GM18951 (cell line): Measurements from ENCODE around the gene TCF25.

Experiments
- POLR2A ChIP-seq: IDR thresholded peaks from 4 replicates; pipeline ENCODE4 v1.6.1; 2011; ENCODE audit warnings: mild to moderate bottlenecking; ENCODE audit not compliant: insufficient read length, insufficient read depth; ENCODE audit errors: extremely low read depth
- in situ Hi-C: fragments of 300-500 bp; cut with MboI; formaldehyde crosslinking; loops from one replicate; pipeline ENCODE4 v1.12.0; 2022; ENCODE audit warnings: low sequenced_read_pairs, mixed read lengths, inconsistent platforms; ENCODE audit not compliant: unreplicated experiment

Gene TCF25

GRCh38 chr16:89880477-89881367, 7.3 kb downstream of the TCF25 start:
- no peak for TF ChIP-seq POLR2A
- in situ Hi-C loops, result no loop called here

DNA sequence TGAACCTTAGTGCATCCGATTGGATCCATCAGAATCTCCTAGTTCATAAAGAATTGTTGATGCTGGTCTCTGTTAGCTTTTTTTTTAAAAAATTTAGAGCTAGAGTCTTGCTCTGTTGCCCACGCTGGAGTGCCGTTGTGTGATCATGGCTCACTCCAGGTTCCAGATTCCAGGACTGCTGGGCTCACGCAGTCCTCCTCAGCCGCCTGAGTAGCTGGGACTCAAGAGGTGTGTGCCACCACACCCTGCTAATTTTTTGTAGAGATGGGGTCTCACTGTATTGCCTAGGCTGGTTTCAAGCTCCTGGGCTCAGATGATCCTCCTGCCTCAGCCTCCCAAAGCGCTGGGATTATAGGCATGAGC, 8.0 kb downstream of the TCF25 start:
- no peak for TF ChIP-seq POLR2A
- in situ Hi-C loops, result no loop called here

- TF ChIP-seq POLR2A, result no peak
- in situ Hi-C loops, result no loop called here
Measured at GRCh38 chr16:89883346-89884040, 10.1 kb downstream of the TCF25 start.

DNA sequence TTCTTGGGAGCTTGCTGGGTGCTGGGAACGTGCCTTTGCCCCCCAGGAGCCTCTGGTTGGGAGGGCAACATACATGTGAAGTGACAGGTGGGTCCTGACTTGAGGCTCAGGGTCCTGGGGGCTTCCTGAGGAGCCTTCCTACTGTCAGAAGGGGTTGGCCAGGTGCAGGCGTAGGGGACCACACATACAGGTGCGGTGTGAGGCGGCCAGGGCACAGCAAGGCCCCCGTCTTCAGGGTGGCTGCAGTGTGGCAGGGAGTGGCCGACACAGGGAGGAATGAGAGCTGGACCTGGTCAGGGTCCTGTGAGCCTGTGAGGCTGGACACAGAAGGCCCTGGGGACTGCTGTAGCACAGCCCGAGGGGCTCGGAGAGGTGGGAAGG, 10.6 kb downstream of the TCF25 start:
- no peak for TF ChIP-seq POLR2A
- in situ Hi-C loops, result no loop called here

- TF ChIP-seq POLR2A, result no peak
- in situ Hi-C loops, result no loop called here
Measured at GRCh38 chr16:89887243-89887642, 13.9 kb downstream of the TCF25 start.

- in situ Hi-C loops, result no loop called here
- TF ChIP-seq POLR2A, result no peak
Measured at GRCh38 chr16:89890200-89890599, 16.8 kb downstream of the TCF25 start.

DNA sequence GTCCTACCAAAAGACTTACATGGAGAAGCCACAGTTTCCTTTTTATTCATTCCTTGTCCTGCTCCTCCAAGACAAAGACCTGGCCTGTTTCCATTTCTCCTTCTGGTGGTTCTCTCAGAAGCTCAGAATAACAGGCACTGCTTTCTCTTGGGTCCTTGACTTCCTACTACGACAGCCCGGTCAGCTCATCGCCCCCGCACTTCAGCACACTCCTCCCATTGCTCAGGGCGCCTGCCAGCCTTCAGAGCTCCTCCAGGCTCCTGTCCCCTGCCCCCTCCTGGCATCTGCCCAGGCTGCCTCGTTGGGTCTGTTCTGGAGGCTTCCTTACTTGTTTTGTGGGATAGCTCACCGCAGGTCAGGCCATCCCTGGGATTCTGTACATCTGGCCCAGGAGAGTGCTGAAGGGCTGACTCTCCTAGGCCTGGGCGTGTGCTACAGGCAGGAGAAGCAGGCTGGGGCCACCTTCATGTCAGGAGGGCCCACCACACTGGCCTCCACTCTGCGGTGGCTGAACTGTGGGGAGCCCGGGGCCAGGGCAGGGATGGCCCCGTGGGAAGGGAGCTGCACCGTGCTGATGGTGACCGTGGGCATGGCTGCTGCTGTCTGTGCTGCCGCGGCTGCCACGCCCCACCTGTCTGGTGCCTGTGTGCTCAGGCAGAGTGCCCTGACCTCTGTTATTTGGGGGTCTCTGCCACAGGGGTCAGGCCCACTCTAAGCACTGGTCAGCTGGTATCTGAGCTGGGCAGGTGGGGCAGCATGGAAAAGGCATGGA, 17.7 kb downstream of the TCF25 start:
- TF ChIP-seq POLR2A, result no peak
- in situ Hi-C loops, result no loop called here

GRCh38 chr16:89892055-89892630, 18.8 kb downstream of the TCF25 start:
- TF ChIP-seq POLR2A, result no peak
- in situ Hi-C loops, result no loop called here

DNA sequence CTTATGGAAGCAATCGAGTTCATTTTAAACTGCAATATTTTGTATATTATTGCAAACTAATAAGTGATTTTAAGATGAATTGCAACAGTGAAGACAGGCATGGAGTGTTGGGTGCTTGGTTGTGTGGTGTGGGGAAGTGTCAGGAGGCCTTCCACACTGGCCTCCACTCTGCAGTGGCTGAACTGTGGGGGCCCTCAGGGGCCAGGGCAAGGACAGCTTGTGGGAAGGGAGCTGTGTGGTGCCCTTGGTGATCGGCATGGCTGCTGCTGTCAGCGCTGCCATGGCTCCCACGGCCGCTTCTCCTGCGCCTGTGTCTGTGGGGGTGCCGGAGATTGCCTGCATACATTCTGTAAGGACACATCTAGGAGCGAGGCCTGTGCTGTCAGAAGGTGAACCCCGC, 19.2 kb downstream of the TCF25 start:
- in situ Hi-C loops, result no loop called here
- no peak for TF ChIP-seq POLR2A

DNA sequence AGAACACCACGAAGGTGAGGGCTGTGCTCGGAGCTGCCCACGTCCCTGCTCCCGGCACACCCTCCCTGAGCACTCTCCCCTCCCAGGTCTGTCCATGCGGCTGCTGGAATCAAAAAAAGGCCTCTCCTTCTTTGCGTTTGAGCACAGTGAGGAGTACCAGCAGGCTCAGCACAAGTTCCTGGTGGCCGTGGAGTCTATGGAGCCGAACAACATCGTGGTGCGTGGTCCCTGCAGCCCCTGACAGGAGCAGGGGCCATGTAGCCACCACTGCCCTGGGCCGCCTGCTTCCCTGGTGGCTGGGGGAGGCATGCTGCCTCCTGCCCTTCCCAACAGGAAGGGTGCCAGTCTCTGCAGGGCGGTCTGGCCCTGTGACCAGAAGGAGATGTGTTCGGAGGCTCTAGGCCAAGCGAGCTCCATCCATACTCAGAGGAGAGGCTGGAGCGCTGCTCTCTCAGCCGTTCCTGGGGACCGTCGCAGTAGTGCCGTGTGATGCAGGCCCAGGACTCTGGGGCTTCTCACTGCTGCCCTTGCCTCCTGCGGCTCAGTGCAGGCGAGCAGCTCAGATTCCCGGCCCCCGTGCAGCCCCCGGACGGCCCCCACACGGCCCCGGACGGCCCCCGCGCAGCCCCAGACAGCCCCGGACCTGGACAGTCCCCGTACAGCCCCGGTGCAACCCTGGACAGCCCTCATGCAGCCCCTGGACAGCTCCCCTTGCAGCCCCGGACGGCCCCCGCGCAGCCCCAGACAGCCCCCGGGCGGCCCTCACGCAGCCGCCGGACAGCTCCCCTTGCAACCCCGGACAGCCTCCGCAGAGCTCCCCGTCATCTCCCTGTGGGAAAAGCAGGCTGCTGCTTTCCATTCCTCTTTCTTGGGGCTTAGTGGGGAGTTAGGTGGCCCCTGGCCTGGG, 20.5 kb downstream of the TCF25 start:
- TF ChIP-seq POLR2A, result no peak
- in situ Hi-C loops, result no loop called here

GRCh38 chr16:89895482-89896250, 22.3 kb downstream of the TCF25 start:
- in situ Hi-C loops, result no loop called here
- TF ChIP-seq POLR2A, result no peak
